Thyroid gland (tissue), 4 donors: ENCODE data around the gene SEMA4A. TPM values are rescaled to one million over a fixed set of nuclear protein-coding genes. Genes with fewer than 3 reads are reported as not detected.

ENCODE experiments used
- DNase-seq, 2 donors: peaks; one replicate each; pipeline ENCODE4 v3.0.0-alpha.2; 2019
- H3K27ac ChIP-seq, 3 donors: fragments of 200-600 bp; sonication (generic); 1 replicate in 2 of 3; 2 replicates in 1 of 3; pipeline ENCODE4 v1.5.1; 2016 to 2019; ENCODE audit warnings: mild to moderate bottlenecking in 1 of 3, moderate library complexity in 1 of 3
- H3K27me3 ChIP-seq: fragments of 200-600 bp; sonication (generic); one replicate; pipeline ENCODE4 v1.5.1; 2019
- H3K36me3 ChIP-seq, 2 donors: fragments of 200-600 bp; sonication (generic); one replicate each; pipeline ENCODE4 v1.5.1; 2016 to 2019
- H3K4me1 ChIP-seq, 2 donors: fragments of 200-600 bp; sonication (generic); one replicate each; pipeline ENCODE4 v1.5.1; 2017 to 2019
- H3K4me3 ChIP-seq, 3 donors: fragments of 200-600 bp; sonication (generic); replicated peaks in 1 of 3; 1 replicate in 2 of 3; 2 replicates in 1 of 3; pipeline ENCODE4 v1.5.1; 2016; ENCODE audit warnings: mild to moderate bottlenecking in 1 of 3
- H3K9me3 ChIP-seq: fragments of 200-600 bp; sonication (generic); one replicate; pipeline ENCODE4 v1.5.1; 2017
- POLR2A ChIP-seq, 2 donors: fragments of 450-650 bp; IDR thresholded peaks; one replicate each; pipeline ENCODE4 v1.6.1; 2017; ENCODE audit warnings: antibody characterized with exemption in 2 of 2, mild to moderate bottlenecking in 2 of 2, moderate library complexity in 1 of 2
- WGBS, 2 donors: methylation state at CpG; one replicate each; pipeline ENCODE4 v1.1.5; 2017; 5-methylcytosine and 5-hydroxymethylcytosine counted together
- intact Hi-C: fragments of 100-400 bp; cut with DNase I; formaldehyde crosslinking; loops from one replicate; pipeline ENCODE4 v1.15.1; 2023
- total RNA-seq, 4 donors: library from RNA; depleted of rRNA; stranded (reverse); fragments of >200 nt; gene quantifications; one replicate each; pipeline ENCODE4 v1.2.3, GENCODE V29; 2016
- TF ChIP-seq, protein P1 (sequence below), 6 experiments: fragments of 200-600 bp in 3 of 6; fragments of 450-650 bp in 3 of 6; sonication (generic) in 3 of 6; IDR thresholded peaks; one replicate each; pipeline ENCODE4 v1.5.1; 2016 to 2019; ENCODE audit warnings: antibody characterized with exemption in 6 of 6, mild to moderate bottlenecking in 2 of 6, inconsistent platforms in 1 of 6, moderate library complexity in 1 of 6

The SEMA4A gene
- total RNA-seq, 4 donors from 2014 or later = 21.5 to 50.8 (median 37.5) TPM

DNA sequence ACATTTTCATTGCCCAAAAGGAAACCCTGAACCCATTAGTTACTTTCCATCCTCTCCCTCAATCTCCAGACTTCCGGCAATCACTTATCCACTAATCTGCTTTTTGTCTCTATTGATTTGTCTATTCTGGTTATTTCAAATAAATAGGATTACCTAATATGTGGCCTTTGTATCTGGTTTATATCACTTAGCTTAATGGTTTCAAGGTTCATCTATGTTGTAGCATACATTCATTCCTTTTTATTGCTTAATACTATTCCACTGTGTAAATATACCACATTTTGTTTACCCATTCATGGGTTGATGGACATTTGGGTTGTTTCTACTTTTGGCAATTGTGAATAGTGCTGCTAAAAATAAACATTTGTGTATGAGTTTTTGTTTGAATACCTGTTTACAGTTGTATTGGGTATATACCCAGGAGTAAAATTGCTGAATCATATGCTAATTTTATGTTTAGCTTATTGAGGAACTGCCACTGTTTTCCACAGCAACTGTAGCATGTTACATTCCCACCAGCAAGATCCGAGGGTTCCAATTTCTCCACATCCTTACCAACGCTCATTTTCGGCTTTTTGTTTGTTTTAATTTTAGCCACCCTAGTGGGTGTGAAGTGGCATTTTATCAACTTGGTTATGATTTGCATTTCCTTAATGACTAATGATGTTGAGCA, 38.0 kb downstream of the SEMA4A start:
- whole genome bisulfite sequencing, 2 donors = 91% methylated on average over 4 of the region's 4 CpGs

GRCh38 chr1:156193208-156193487, 39.8 kb downstream of the SEMA4A start:
- Histone ChIP-seq H3K4me3 (peak overlapping the region in 2 of 3 donors; percentile 54 to 83), H3K4me1 (peaks cover 10 to 15% of the 10 kb centered on the region in 2 donors), H3K27me3 (no peaks in the 10 kb centered on the region), H3K27ac (peak overlapping the region; percentile 70 to 86 (median 80)), H3K36me3 (no peaks in the 10 kb centered on the region), H3K9me3 (no peaks in the 10 kb centered on the region)
- no peak for DNase-seq
- TF ChIP-seq POLR2A (IDR thresholded peaks at IDR 0.05) = no peak
- TF ChIP-seq, protein P1, sequence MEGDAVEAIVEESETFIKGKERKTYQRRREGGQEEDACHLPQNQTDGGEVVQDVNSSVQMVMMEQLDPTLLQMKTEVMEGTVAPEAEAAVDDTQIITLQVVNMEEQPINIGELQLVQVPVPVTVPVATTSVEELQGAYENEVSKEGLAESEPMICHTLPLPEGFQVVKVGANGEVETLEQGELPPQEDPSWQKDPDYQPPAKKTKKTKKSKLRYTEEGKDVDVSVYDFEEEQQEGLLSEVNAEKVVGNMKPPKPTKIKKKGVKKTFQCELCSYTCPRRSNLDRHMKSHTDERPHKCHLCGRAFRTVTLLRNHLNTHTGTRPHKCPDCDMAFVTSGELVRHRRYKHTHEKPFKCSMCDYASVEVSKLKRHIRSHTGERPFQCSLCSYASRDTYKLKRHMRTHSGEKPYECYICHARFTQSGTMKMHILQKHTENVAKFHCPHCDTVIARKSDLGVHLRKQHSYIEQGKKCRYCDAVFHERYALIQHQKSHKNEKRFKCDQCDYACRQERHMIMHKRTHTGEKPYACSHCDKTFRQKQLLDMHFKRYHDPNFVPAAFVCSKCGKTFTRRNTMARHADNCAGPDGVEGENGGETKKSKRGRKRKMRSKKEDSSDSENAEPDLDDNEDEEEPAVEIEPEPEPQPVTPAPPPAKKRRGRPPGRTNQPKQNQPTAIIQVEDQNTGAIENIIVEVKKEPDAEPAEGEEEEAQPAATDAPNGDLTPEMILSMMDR (IDR thresholded peaks at IDR 0.05) = no peak
- WGBS, 2 donors = 82 to 84% methylated on average over 7 of the region's 7 CpGs
- intact Hi-C loops = no loop called here

More for the DNA sequence above, 38.0 kb downstream of the SEMA4A start:
- no peak for DNase-seq
- Histone ChIP-seq H3K4me3 (no peak overlapping the region), H3K4me1 (peaks cover 10 to 15% of the 10 kb centered on the region in 2 donors), H3K9me3 (no peaks in the 10 kb centered on the region), H3K27ac (no peak overlapping the region), H3K27me3 (no peaks in the 10 kb centered on the region), H3K36me3 (no peaks in the 10 kb centered on the region)
- TF ChIP-seq, protein P1 (IDR thresholded peaks at IDR 0.05) = no peak
- TF ChIP-seq POLR2A (IDR thresholded peaks at IDR 0.05) = no peak
- intact Hi-C loops = no loop called here

- intact Hi-C loops = no loop called here
- TF ChIP-seq POLR2A (IDR thresholded peaks at IDR 0.05) = peak in 1 of 2 donors; percentile 84
- TF ChIP-seq, protein P1 (IDR thresholded peaks at IDR 0.05) = peak in 5 of 6 experiments; percentile 8 to 50 (median 40)
- Histone ChIP-seq H3K9me3 (no peaks in the 10 kb centered on the region), H3K4me3 (peak within 1 kb of the TSS; percentile 11 to 83 (median 59)), H3K4me1 (peaks cover 10 to 15% of the 10 kb centered on the region in 2 donors), H3K27ac (peak within 1 kb of the TSS; percentile 70 to 86 (median 80)), H3K27me3 (no peaks in the 10 kb centered on the region), H3K36me3 (no peaks in the 10 kb centered on the region)
- peak; percentile 96 to 97 for DNase-seq
- 3 to 7% methylated on average over 42 to 49 of the region's 59 CpGs for WGBS, 2 donors
Measured at GRCh38 chr1:156193488-156194299, 40.3 kb downstream of the SEMA4A start, which contains the start of gene SLC25A44. Gene SLC25A44, plus strand, starts transcription at chr1:156194104. Its CDS starts 5,744 bp downstream, at chr1:156199848.

DNA sequence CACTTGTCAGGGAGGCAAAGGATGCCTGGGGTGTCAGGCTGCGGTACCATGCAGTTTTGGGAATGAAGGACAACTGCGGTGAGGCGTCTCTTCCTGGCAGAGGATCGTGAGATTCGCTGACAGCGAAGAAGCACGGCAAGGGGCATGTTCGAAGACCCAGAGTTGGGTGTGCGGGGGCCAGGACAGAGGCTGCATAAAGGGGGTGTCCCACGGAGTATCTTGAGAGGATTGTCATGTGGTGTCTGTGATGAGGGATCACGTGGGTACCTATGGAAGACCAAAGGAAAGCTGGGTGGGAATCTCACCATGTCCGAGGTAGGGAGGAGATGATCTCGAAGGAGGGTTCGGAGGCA, 40.9 kb downstream of the SEMA4A start:
- DNase-seq = no peak
- Histone ChIP-seq H3K27me3 (no peaks in the 10 kb centered on the region), H3K36me3 (no peaks in the 10 kb centered on the region), H3K4me3 (peak overlapping the region; percentile 11 to 83 (median 59)), H3K4me1 (peaks cover 10 to 15% of the 10 kb centered on the region in 2 donors), H3K9me3 (no peaks in the 10 kb centered on the region), H3K27ac (peak overlapping the region in 2 of 3 donors; percentile 45 to 86)
- TF ChIP-seq POLR2A (IDR thresholded peaks at IDR 0.05) = no peak
- TF ChIP-seq, protein P1 (IDR thresholded peaks at IDR 0.05) = no peak
- intact Hi-C loops = no loop called here
- 13 to 16% methylated on average over 14 of the region's 14 CpGs for WGBS, 2 donors

GRCh38 chr1:156195853-156196252, 42.5 kb downstream of the SEMA4A start:
- H3K9me3 ChIP-seq = no peaks in the 10 kb centered on the region
- H3K36me3 ChIP-seq = peaks cover 6 to 10% of the 10 kb centered on the region in 2 donors
- H3K4me3 ChIP-seq = no peak overlapping the region
- intact Hi-C loops = no loop called here
- TF ChIP-seq POLR2A (IDR thresholded peaks at IDR 0.05) = no peak
- TF ChIP-seq, protein P1 (IDR thresholded peaks at IDR 0.05) = no peak
- 79 to 82% methylated on average over 4 of the region's 4 CpGs for WGBS, 2 donors
- no peak for DNase-seq
- no peak overlapping the region for H3K27ac ChIP-seq
- H3K4me1 ChIP-seq = peaks cover 10 to 15% of the 10 kb centered on the region in 2 donors
- H3K27me3 ChIP-seq = no peaks in the 10 kb centered on the region
